Endometrial microvascular endothelial cells (primary cell): ENCODE results near the gene OGDH. TPM values are rescaled to one million over a fixed set of nuclear protein-coding genes. Genes with fewer than 3 reads are reported as not detected.

Experiments
- in situ Hi-C: cut with HindIII; loops from 2 replicates; pipeline ENCODE4 v1.10.0; 2017; ENCODE audit warnings: low sequenced_read_pairs, low pct_unique_long_range_greater_than_20kb; ENCODE audit errors: inconsistent ontology term
- total RNA-seq: library from RNA; depleted of rRNA; stranded (reverse); fragments of >200 nt; gene quantifications from one replicate; pipeline ENCODE4 v1.2.3, GENCODE V29; 2015; ENCODE audit errors: inconsistent ontology term

Gene OGDH
- total RNA-seq, 1 donor from 2014 or later: 116 TPM

- in situ Hi-C loops: no loop called here
These were observed 3.4 kb downstream of the OGDH start for GRCh38 chr7:44609829-44610228.

GRCh38 chr7:44615149-44615611 lies 8.8 kb downstream of the OGDH start:
- in situ Hi-C loops: no loop called here

- in situ Hi-C loops: no loop called here
These were observed 9.4 kb downstream of the OGDH start for GRCh38 chr7:44615793-44616192.

GRCh38 chr7:44616545-44616944 lies 10.1 kb downstream of the OGDH start:
- in situ Hi-C loops: no loop called here

- in situ Hi-C loops: no loop called here
These were observed 10.9 kb downstream of the OGDH start for GRCh38 chr7:44617225-44617890.

GRCh38 chr7:44618045-44618444 lies 11.6 kb downstream of the OGDH start:
- in situ Hi-C loops: no loop called here

- in situ Hi-C loops: no loop called here
These were observed 12.3 kb downstream of the OGDH start for GRCh38 chr7:44618753-44619152.

GRCh38 chr7:44621034-44621749 lies 14.8 kb downstream of the OGDH start:
- in situ Hi-C loops: no loop called here

GRCh38 chr7:44621750-44622103 lies 15.3 kb downstream of the OGDH start:
- in situ Hi-C loops: no loop called here

GRCh38 chr7:44622342-44623151 lies 16.1 kb downstream of the OGDH start:
- in situ Hi-C loops: no loop called here

GRCh38 chr7:44624318-44624717 lies 17.9 kb downstream of the OGDH start:
- in situ Hi-C loops: no loop called here

GRCh38 chr7:44625526-44626471 lies 19.4 kb downstream of the OGDH start:
- in situ Hi-C loops: no loop called here

- in situ Hi-C loops: no loop called here
These were observed 20.2 kb downstream of the OGDH start for GRCh38 chr7:44626620-44627019.

GRCh38 chr7:44629829-44630522 lies 23.5 kb downstream of the OGDH start:
- in situ Hi-C loops: no loop called here

GRCh38 chr7:44630792-44631457 lies 24.5 kb downstream of the OGDH start:
- in situ Hi-C loops: no loop called here

GRCh38 chr7:44631458-44632115 lies 25.2 kb downstream of the OGDH start:
- in situ Hi-C loops: no loop called here

- in situ Hi-C loops: no loop called here
These were observed 25.8 kb downstream of the OGDH start for GRCh38 chr7:44632196-44632595.
